ENCODE data around the gene DPEP1. TPM values are rescaled to one million over a fixed set of nuclear protein-coding genes. Genes with fewer than 3 reads are reported as not detected.

Gene DPEP1
- total RNA-seq, 1 donor from 2014 or later = not detected

DNA sequence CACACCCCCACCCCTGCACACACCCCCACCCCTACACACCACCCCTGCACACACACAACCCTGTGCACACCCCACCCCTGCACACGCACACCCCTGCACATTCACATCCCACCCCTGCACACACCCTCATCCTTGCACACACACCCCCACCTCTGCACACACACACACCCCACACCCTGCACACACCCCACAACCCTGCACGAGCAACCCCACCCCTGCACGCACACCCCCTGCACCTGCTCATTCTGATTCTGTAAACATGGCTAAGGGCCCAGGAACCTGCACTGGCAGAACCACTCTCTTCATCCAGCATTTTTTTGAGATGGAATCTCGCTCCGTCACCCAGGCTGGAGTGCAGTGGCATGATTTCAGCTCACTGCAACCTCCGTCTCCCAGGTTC, 25.9 kb downstream of the DPEP1 start:
- no peaks in the 10 kb centered on the region for H3K27me3 Mint-ChIP-seq (ENCODE audit: low read depth)
- no peaks in the 10 kb centered on the region for H3K9me3 Mint-ChIP-seq (ENCODE audit: low read depth)
- no peaks in the 10 kb centered on the region for H3K36me3 Mint-ChIP-seq (ENCODE audit: low read depth)
- DNase-seq (ENCODE audit: low spot score) = no peak
- H3K4me3 Mint-ChIP-seq (ENCODE audit: unreplicated experiment) = no peak overlapping the region
- peaks cover 8% of the 10 kb centered on the region for H3K4me1 Mint-ChIP-seq (ENCODE audit: low read depth)
- TF ChIP-seq CTCF (IDR thresholded peaks at IDR 0.05) = no peak
- no peak overlapping the region for H3K27ac Mint-ChIP-seq (ENCODE audit: unreplicated experiment)

DNA sequence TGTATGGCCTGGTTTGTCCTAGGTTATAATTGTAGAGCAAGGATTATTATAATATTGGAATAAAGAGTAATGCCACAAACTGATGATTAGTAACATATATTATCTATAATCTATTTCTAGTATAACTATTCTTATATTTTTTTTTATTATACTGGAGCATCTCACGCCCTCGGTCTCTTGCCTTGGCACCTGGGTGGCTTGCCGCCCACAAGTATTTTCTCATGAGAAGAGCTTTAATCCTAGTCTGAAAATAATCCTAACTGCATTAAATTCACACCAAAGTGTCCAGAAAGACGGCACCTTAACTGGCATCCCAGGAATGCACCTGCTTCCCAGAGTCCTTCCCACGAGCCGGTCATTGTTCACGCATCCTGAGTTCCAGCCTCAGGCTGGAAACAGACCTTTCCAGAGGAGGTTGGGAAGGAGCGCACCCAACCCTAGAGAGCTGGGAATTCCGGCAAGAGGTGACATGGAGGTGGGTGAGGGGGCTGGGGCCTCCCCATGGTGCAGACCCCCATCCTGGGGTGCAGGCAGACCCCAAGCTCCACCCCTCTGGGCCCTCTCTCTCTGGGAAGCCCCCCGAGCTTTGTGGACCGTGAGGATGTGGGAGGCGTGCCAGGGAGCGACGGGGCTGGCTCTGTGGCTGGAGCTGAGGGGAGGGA, 28.1 kb downstream of the DPEP1 start:
- DNase-seq (ENCODE audit: low spot score) = no peak
- peak overlapping the region; percentile 64 for H3K27ac Mint-ChIP-seq (ENCODE audit: unreplicated experiment)
- H3K4me3 Mint-ChIP-seq (ENCODE audit: unreplicated experiment) = no peak overlapping the region
- H3K4me1 Mint-ChIP-seq (ENCODE audit: low read depth) = peaks cover 8% of the 10 kb centered on the region
- peaks cover 10% of the 10 kb centered on the region for H3K36me3 Mint-ChIP-seq (ENCODE audit: low read depth)
- no peaks in the 10 kb centered on the region for H3K9me3 Mint-ChIP-seq (ENCODE audit: low read depth)
- H3K27me3 Mint-ChIP-seq (ENCODE audit: low read depth) = no peaks in the 10 kb centered on the region
- TF ChIP-seq CTCF (IDR thresholded peaks at IDR 0.05) = peak; percentile 64

DNA sequence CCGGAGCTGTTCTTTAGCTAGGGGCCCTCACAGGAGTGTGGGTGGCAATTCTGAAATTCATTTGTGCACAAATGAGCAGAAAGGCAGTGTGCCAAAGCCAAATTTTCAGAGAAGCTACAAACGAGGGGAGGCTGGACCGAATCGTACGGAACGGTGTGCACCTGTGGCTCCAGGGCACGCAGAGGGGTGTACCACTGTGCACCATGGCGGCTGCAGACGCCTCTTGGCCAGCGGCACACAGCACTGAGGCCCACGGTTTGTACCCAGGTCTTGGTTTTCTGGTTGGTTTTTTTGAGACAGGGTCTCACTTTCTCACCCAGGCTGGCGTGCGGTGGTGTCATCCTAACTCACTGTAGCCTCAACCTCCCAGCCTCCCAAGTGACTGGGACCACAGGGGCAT, 29.1 kb downstream of the DPEP1 start:
- no peaks in the 10 kb centered on the region for H3K27me3 Mint-ChIP-seq (ENCODE audit: low read depth)
- peaks cover 8% of the 10 kb centered on the region for H3K4me1 Mint-ChIP-seq (ENCODE audit: low read depth)
- no peak for DNase-seq (ENCODE audit: low spot score)

DNA sequence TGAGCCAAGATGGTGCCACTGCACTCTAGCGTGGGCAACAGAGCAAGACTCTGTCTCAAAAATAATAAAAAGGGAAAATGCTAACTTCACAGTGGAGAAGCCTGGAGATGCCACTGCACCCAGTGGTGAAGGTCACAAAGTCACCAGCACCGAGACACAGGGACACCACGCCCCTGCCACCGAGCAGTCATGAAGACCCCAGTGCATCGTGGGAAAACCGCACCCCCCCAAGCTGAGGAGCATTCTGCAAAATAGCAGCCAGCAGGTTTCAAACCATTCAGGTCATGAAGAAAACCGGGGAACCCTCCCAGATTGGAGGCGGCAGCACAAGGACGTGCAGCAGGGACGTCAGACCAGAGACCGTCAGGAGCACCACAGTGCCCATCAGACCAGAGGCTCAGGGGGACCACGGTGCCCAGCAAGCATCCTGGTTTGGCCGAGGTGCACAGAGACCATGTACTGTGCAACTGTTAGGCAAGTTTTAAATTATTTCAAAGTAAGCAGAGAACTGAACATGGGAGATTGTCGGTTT, 30.4 kb downstream of the DPEP1 start:
- DNase-seq (ENCODE audit: low spot score) = no peak
- no peak for TF ChIP-seq CTCF (IDR thresholded peaks at IDR 0.05)
- H3K27me3 Mint-ChIP-seq (ENCODE audit: low read depth) = no peaks in the 10 kb centered on the region
- H3K4me1 Mint-ChIP-seq (ENCODE audit: low read depth) = peaks cover 8% of the 10 kb centered on the region
- no peak overlapping the region for H3K27ac Mint-ChIP-seq (ENCODE audit: unreplicated experiment)
- H3K4me3 Mint-ChIP-seq (ENCODE audit: unreplicated experiment) = no peak overlapping the region
- peaks cover 11% of the 10 kb centered on the region for H3K36me3 Mint-ChIP-seq (ENCODE audit: low read depth)
- H3K9me3 Mint-ChIP-seq (ENCODE audit: low read depth) = no peaks in the 10 kb centered on the region

More for the DNA sequence above, 29.1 kb downstream of the DPEP1 start:
- no peak overlapping the region for H3K4me3 Mint-ChIP-seq (ENCODE audit: unreplicated experiment)
- peaks cover 11% of the 10 kb centered on the region for H3K36me3 Mint-ChIP-seq (ENCODE audit: low read depth)
- no peak overlapping the region for H3K27ac Mint-ChIP-seq (ENCODE audit: unreplicated experiment)
- H3K9me3 Mint-ChIP-seq (ENCODE audit: low read depth) = no peaks in the 10 kb centered on the region
- TF ChIP-seq CTCF (IDR thresholded peaks at IDR 0.05) = no peak

DNA sequence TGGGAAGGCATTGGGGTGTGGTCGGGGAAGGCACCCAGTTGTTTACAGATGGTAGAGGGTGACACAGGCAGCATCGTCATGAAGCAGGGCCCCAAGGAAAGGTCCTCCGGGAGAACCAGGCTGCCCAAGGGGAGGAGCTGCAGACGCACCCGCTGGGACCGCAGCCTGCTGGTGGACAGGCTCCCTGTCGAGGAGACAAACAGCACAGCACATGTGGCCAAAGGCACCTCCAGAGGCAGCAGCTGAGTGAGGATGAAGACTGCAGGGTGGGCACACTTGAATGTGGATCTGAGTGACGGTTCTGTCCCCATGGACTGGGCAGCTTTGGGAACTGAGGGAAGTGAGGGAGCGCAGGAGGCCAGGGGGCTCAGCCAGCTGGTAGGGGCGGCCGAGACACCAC, 31.7 kb downstream of the DPEP1 start:
- no peak overlapping the region for H3K27ac Mint-ChIP-seq (ENCODE audit: unreplicated experiment)

More for the DNA sequence above, 31.7 kb downstream of the DPEP1 start:
- Mint-ChIP-seq H3K4me3 (ENCODE audit: unreplicated experiment) (no peak overlapping the region), H3K36me3 (ENCODE audit: low read depth) (peaks cover 14% of the 10 kb centered on the region), H3K9me3 (ENCODE audit: low read depth) (no peaks in the 10 kb centered on the region), H3K4me1 (ENCODE audit: low read depth) (peaks cover 8% of the 10 kb centered on the region), H3K27me3 (ENCODE audit: low read depth) (no peaks in the 10 kb centered on the region)
- no peak for DNase-seq (ENCODE audit: low spot score)
- TF ChIP-seq CTCF (IDR thresholded peaks at IDR 0.05) = no peak
